RWPE1 (cell line): Measurements from ENCODE around the gene KCNA4.

Source experiments
- CTCF ChIA-PET: fragments of 350-600 bp; sonication (Branson Sonifier 250); formaldehyde crosslinking; extraction: SDS; loops from one replicate; lab custom pipeline; 2021; lab: Yijun Ruan, JAX
- POLR2A ChIA-PET: fragments of 400-600 bp; formaldehyde crosslinking; extraction: SDS; loops from one replicate; lab custom pipeline; 2020; ENCODE audit warnings: antibody characterized with exemption; ENCODE audit not compliant: low non-redundant PET; lab: Yijun Ruan, JAX
- DNase-seq: peaks from one replicate; pipeline ENCODE4 v3.0.0; 2012; ENCODE audit warnings: low spot score
- H3K27ac ChIP-seq: fragments of 450-650 bp; 2 replicates; pipeline ENCODE4 v1.5.1; 2017
- TF ChIP-seq, protein P1 (sequence below): fragments of 450-650 bp; conservative IDR thresholded peaks from 2 replicates; pipeline ENCODE4 v1.5.1; 2017; ENCODE audit warnings: low read depth, mild to moderate bottlenecking

Gene KCNA4

GRCh38 chr11:30016588-30017363, at the start of gene KCNA4:
TSS of gene KCNA4 (minus strand) at chr11:30017030. CDS start at chr11:30012678, 4,352 bp downstream.
- TF ChIP-seq, protein P1, sequence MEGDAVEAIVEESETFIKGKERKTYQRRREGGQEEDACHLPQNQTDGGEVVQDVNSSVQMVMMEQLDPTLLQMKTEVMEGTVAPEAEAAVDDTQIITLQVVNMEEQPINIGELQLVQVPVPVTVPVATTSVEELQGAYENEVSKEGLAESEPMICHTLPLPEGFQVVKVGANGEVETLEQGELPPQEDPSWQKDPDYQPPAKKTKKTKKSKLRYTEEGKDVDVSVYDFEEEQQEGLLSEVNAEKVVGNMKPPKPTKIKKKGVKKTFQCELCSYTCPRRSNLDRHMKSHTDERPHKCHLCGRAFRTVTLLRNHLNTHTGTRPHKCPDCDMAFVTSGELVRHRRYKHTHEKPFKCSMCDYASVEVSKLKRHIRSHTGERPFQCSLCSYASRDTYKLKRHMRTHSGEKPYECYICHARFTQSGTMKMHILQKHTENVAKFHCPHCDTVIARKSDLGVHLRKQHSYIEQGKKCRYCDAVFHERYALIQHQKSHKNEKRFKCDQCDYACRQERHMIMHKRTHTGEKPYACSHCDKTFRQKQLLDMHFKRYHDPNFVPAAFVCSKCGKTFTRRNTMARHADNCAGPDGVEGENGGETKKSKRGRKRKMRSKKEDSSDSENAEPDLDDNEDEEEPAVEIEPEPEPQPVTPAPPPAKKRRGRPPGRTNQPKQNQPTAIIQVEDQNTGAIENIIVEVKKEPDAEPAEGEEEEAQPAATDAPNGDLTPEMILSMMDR: no peak
- DNase-seq: peak; percentile 36
- ChIA-PET CTCF (interaction anchor here (0.6 kb wide), 1 partner anchor 25 kb away, joined by 4 read pairs; no protein-coding TSS in a partner anchor), POLR2A (no interaction called here)
- no peak within 1 kb of the TSS for H3K27ac ChIP-seq

- ChIA-PET CTCF (no interaction called here), POLR2A (no interaction called here)
- TF ChIP-seq, protein P1: no peak
- no peak for DNase-seq
- H3K27ac ChIP-seq: no peak overlapping the region
Observed at GRCh38 chr11:30062103-30062502, 45.3 kb upstream of the KCNA4 start.

DNA sequence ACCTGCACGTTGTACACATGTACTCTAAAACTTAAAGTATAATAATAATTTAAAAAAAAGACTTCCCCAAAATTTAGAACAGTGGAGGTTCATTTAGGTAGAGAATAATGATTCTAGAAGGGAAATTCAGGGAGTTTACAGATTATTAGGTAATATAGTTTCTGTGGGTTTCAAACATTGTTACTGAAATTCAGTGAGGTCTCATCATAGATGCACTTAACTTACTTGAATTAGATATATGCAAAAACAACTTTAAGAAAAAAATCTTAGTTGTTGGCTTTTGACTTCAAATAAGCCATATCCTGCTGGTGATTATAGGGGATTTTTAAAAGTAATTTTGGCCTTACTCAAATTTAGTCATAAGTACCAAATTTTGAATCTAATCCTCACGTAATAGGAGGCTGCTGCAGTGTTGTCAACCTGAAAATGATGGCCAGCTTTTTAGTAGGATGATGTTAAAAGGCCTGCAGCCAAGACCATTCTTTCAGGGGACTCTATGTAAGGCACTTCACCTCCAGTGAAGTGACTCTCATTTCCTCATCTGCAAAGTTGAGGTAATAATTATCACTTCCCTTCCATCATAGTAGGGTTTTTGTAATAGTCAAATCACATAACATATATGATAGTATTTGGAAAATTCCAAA, 42.5 kb upstream of the KCNA4 start:
- CTCF ChIA-PET: no interaction called here
- H3K27ac ChIP-seq: no peak overlapping the region
- DNase-seq: no peak
- TF ChIP-seq, protein P1: no peak
- POLR2A ChIA-PET: no interaction called here

DNA sequence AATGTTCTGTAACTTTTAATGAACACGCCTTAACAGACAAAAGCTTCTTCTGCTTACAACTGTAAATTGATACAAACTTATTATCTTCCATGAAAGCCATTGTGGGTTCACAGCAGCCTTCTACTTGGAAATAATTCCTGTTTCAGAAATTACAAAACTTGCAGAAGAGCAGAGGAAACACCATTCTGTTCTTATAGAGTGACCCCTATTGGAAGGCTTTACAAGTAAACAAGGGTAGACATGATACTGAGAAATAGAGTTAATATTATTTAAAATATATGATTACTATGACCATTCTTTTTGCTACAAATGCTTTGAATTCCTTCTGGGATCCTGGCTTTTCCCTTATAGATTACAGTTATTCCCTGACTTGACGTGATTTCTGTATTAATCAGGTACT, 32.4 kb upstream of the KCNA4 start:
- ChIA-PET CTCF (no interaction called here), POLR2A (no interaction called here)
- H3K27ac ChIP-seq: no peak overlapping the region
- DNase-seq: no peak
- TF ChIP-seq, protein P1: no peak

DNA sequence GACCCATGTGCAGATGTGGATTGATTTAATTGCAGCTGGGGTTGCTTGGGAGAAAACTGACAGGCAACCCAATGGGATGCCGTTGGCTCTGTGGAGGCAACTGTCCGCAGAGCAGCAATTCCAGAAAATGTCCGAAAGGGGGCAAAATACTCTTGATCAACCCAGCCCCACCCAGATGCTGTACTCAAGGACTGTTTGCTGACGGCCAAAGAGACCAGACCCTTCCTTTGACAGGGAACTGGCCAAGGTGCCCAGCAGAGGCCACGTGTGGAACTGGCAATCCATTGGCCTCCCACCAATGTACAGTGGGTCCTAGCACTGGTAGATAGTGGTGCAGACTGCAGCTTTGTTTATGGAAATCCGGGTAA, 29.7 kb upstream of the KCNA4 start:
- CTCF ChIA-PET: no interaction called here
- H3K27ac ChIP-seq: no peak overlapping the region
- TF ChIP-seq, protein P1: no peak
- POLR2A ChIA-PET: no interaction called here
- DNase-seq: no peak

DNA sequence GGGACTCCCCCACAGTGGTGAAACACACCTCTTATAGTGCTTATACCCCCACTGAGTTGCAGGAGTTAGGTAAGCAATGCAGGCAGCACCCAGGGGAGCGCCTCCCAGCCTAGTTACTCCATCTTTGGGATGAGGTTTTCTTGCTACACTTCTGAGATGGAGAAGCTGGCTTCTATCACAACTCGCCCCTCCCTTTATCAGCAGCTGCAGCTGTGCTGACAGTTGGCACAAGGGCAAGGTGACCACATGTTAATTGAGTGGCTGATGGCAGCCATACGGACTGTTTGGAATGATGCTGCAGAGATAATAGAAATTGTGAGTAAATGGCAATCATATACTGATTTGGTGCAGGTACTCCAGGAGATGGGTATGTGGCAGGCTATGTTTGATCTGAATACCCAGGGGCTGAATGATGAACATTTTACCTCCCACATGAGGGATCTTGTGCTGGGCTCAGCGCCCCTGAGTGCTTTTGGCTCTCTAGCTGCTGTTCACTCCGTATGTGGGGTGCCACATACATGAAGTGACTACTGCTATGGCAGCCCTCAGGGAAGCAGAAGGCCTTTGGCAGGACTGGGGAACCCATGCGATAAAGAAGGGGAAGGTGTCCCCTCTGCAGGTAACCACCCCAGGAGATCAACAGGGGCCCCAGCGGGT, 29.2 kb upstream of the KCNA4 start:
- TF ChIP-seq, protein P1: no peak
- POLR2A ChIA-PET: no interaction called here
- H3K27ac ChIP-seq: no peak overlapping the region
- CTCF ChIA-PET: no interaction called here
- no peak for DNase-seq
